HG03066 (cell line): ENCODE data around the gene RPL39L.

Experiments
- ATAC-seq: cut with Tn5 transposase; IDR thresholded peaks from one replicate; pipeline ENCODE4 v1.9.1; 2021; ENCODE audit warnings: low read depth; ENCODE audit not compliant: unreplicated experiment

RPL39L gene

DNA sequence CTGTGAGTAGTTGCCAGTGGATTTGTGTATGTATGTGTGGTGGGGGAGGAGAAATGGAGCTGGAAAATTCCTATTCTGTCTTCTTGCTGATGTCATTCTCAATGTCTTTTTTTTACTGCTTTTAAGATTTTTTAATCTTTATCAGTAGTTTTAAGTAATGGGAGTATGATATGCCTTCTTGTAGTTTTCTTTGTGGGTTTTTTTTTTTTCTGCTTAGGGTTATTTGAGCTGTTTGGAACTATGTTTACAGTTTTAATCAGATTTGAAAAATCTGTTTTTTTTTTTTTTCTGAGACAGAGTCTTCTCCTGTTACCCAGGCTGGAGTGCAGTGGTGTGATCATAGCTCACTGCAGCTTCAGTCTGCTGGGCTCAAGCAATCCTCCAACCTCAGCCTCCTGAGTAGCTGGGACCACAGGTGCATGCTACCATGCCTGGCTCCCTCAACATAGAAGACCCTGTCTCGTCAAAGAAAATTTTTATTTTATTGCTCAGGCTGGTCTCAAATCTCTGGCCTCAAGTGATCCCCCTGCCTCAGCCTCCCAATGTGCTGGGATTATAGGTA lies 37.1 kb downstream of the RPL39L start:
- no peak for ATAC-seq

DNA sequence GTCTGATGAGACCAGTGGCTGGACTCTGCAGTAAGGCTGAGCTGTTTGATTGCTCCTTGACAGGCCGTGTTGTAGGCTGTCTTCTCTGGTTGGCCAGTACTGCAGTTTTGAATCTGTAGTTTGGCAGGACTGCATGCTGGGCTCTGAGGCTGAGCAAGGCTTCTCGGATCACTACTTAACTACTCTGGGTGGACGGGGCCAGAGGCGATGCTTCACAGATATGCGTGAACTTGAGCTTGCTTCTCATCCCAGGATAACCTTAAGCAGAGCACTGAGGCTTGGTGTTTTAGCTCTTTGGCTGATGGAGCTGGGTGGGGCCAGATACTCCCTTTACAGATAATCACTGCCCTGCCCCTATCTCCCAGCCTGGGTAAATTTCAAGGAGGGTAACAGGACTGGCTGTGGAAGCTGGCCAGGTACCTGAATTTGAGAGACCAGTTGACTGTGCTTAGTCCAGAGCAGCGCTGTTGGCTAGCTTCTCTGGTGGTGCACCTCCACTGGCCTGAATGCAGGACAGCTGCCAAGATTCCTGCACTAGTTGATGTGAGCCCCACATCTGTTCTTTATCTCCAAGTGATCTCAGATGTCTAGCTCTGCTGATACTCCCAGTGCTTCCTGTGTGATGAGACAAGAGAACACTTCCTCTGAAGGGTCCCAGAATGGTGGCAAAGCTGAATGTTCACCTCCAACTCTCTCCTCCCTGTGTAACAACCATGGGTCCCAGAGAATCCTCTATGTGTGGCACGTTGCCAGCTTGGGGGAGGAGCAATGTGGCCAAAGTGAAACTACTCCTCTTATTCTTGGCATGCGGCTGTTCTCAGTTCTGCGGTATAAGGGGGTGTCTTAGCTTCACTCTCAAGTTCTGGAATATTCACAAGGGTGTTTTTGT lies 37.9 kb downstream of the RPL39L start:
- peak; percentile 57 for ATAC-seq

DNA sequence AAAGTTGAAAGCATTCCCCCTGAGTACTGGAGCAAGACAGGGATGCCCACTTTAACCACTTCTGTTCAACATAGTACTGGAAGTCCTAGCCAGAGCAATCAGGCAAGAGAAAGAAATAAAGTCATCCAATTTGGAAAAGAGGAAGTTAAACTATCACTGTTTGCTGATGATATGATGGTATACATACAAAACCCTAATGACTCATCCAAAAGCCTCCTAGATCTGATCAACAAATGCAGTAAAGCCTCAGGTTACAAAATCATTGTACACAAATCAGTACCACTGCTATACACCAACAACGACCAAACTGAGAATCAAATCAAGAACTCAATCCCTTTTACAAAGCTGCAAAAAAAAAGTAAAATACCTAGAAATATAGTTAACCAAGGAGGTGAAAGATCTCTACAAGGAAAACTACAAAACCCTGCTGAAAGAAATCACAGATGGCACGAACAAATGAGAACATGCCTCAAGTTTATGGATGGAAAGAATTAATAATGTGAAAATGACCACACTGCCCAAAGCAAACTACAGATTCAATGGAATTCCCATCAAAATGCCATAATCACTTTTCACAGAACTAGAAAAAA lies 40.3 kb downstream of the RPL39L start:
- ATAC-seq, result no peak

DNA sequence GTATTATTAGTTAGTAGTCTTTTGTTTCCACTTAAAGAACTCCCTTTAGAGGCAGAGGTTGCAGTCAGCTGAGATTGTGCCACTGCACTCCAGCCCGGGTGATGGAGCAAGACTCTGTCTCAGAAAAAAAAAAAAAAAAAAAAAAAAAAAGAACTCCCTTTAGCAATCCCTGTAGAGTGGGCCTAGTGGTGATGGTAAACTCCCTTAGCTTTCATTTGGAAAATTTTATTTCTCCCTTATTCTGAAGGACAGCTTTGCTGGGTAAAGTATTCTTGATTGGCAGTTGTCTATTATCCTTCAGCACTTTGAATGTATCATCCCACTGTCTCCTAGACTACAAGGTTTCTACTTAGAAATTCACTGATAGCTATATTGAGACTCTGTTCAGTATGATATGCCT lies 46.0 kb downstream of the RPL39L start:
- no peak for ATAC-seq

DNA sequence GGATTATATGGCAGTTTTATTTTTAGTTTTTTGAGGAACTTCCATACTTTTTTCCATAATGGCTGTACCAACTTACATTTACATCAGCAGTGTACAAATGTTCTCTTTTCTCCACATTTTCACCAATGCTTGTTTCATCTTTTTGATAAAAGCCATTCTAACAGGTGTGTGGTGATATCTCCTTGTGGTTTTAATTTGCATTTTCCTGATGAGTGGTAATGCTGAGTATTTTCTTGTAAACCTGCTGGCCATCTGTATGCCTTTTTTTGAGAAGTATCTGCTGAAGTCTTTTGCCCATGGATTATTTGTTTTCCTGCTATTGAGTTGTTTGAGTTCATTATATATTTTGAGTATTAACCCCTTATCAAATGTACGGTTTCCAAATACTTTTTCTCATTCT lies 50.6 kb downstream of the RPL39L start:
- no peak for ATAC-seq

DNA sequence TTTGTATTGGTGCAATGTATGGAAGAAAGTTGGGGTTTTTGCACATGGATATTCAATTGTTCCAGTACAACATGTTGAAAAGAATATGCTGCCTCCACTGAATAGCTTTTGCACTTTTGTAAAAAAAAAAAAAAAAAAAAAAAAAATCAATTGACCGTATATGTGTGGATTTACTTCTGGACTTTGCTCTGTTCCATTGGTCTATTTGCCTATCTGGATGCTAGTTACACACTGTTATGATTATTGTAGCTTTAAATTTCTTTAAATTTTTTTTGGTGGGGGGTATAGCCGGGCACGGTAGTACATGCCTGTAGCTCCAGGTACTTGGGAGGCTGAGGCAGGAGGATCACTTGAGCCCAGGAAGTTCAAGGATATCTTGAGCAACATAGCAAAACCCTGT lies 52.5 kb downstream of the RPL39L start:
- ATAC-seq, result no peak

DNA sequence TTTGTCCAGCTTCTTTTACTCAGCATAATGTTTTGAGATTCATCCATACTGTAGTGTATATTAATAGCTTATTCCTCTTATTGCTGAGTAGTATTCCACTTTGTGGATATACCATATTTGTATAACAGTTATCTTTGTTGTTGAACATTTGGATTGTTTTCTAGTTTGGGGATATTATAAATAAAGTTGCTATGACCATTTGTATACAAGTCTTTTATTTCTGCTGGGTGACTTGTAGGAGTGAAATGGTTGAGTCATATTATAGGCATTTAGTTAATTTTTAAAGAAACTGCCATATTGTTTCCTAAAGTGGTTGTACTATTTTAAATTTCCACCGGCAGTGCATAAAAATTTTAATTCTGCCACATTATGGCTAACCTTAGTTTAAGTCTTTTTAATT lies 53.4 kb downstream of the RPL39L start:
- ATAC-seq, result no peak

DNA sequence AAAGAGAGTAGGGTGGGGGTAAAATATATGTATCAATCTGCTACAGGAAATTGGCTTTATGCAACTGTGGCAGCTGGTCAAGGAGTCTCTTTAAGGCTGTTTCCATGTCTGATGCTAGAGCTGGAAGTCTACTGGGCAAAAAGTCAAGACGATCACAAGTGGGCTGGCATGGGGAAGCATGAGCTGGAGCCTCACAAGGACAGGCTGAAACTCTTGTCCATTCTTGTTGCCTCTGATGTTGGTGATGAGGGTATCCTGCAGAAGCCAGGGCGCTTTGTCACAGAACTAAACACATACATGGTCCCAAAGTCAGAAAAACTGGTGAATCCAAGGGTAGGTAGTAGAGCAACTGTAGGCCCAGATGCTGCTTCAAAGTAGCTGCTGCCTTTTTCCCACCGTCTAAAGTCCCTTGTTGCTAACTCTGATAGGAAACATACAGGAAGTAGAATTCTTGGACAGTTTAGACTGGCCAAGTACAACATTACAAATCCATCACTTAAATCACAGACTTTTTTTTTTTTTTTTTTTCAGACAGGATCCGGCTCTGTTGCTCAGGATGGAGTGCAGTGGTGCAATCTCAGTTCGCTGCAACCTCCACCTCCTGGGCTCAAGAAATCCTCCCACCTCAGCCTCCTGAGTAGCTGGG lies 54.2 kb downstream of the RPL39L start:
- ATAC-seq, result no peak

DNA sequence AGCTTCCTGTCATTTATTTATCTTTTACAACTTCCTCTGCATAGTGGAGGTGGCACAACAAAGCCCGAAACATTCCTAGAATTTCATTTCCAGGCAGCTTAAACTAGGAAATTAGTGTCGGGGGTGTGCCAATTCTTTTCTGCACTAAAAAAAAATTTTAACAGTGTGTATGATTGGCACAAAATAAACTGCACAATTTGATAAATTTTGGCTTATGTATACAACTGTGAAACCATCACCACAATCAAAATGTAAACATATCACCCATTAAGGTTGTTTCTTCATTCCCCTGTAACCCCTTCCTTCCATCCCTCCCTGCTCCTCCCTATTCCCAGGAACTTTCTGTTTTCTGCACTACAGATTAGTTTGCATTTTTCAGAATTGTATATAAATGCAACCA lies 54.7 kb downstream of the RPL39L start:
- ATAC-seq, result no peak

DNA sequence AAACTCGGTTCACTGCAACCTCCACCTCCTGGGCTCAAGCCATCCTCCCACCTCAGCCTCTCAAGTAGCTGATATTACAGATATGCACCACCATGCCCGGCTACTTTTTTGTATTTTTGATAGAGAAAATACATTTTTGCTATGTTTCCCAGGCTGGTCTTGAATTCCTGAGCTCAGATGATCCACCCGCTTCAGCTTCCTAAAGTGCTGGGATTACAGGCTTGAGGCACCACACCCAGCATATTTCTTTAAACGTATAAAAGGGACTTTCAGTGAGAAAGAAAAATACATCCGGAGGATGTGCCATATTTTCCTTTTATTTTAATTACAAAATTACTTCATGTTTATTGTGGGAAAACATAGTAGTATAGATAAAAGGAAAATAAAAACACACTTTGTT lies 55.2 kb downstream of the RPL39L start:
- no peak for ATAC-seq

DNA sequence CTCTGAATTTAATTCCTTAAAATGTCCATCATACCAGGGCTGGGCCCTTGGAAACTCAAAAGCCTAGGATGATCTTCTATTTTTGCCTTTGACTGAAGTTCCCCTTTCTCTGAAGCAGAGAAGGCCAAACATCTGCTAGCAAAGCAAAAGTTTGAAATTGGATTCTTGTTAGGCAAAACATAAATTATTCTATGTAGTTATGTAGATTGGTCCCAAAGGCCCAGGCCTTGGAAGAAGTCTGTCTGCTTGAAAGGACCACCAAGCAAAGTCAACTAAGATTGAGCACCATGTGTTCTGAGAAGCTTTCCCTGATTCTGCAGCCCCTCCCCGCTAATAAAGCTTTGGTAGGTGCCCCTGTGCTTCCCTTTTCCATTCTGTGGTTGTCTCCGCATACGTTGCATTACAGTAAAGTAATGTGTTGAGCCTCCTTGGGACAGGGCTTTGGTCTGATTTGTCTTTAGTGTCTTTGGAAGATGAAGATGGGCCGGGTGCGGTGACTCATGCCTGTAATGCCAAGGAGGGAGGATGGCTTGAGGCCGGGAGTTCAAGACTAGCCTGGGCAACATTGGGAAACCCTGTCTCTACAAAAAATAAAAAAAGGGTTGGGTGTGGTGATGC lies 56.4 kb downstream of the RPL39L start:
- no peak for ATAC-seq

DNA sequence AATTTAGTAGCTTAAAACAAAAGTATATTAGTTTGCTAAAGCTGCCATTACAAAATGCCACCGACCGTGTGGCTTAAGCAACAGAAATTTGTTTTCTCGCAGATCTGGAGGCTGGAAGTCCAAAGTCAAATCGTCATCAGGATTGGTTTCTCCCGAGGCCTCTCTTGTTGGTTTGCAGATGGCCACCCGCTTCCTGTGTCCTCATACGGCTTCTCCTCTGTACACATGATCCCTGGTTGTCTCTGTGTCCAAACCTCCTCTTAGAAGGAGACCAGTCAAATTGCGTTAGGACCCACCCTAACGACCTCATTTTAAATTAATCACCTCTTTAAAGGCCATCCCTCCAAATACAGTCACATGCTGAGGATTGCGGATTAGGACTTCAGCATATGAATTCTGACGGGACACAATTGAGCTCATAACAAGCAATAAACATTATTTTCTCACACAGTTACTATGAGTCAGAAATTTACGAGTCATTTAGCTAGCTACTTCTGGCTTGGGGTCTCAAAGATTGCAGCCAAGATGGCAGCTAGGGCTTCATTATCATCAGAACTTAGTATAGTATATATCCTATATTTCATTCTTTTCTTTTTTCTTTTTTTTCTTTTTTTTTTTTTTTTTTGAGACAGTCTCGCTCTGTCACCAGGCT lies 58.4 kb downstream of the RPL39L start:
- no peak for ATAC-seq

DNA sequence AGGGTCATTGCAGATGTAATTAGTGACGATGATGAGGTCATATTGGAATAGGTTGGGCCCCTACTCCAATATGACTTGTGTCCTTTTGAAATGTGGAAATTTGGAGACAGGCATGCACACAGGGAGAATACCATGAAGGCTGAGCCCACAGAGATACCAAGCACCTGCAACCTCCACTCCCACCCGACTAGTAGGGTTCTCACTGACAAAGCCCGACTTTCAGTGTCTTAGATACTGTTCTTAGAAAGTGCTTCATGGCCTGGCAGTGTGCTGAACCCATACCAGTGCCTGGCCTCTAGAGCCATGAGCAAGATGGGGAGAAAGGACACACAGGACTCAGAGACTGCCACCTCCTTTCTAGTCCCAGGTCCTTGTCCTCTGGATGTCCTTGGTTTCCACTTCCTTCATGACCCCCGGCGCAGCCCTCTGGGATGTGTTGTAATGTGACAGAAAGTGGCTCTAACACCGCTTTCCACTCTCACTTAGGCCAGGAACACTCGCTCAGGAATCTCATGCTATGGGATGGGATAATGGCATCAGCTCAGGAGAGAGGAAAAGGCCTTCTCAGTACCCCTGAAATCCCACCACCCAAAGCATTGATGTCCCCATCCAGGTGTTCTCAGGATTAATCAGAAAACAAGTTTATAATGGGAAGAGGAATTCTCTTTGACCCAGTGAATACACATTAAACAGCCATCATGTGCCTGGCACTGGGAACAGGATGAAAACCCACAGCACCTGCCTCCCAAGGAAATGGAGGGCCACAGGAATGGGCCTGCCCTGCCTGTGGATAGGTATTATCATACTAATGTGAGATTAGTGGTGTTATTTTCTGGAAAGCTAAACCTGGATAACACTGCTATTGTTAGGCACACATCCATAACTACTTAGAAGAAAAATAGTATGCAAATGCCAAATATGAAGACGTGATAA lies 59.9 kb downstream of the RPL39L start:
- no peak for ATAC-seq

DNA sequence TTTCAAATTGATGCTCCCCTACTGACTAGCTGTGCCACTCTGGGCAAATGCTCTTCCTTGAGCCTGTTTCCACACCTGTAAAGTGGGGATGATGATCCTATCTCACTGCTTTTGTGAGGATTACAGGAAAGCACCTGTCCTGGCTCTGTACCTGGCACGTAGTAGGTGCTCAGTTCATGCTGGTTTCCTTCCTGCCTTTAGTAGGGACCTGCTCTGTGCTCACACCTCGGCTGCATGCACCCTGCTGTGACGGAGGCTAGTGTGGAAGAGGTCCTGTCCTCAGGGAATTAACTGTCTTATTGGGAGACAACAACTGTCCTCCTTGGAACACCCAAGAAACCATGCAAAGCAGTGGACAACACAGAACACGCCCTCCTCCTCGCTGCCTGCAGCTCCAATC lies 61.8 kb downstream of the RPL39L start:
- ATAC-seq, result no peak

DNA sequence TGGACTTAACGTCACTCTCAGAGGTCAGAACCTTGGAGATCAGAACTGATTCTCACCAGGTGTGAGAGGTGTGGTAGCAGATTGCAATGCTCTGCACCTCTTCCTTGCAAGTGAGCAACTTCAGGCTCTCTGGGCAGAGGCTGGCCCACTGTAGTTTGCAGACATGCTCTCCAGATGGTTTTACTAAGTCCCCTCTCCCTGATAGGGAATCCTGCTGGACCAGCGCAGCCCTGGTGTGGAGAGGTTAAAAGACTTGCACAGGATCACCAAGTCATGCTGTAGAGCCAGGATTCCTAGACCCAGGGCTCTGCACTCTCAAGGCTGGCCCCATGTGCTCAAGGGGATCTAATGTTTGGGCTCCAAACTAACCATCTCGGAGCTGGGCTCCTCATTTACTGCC lies 62.2 kb downstream of the RPL39L start:
- no peak for ATAC-seq

DNA sequence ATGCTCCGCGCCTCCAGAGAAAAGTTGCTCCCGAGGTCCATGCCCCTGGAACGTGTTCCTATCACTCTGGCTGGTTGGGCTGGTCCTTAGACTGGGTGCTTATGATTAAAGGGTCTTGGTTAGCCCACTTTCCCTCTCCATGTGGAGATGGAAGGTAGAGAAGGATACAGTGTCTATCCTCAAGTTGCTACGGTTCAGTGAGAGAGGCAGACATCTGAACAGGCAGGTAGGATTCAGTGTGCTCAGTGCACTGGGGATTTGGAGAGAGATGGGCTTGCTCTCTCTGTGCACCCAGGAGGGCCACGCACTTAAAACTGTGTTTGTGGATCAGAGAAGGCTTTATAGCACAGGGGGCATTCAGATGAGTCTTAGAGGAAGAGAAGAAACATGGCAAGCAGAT lies 63.0 kb downstream of the RPL39L start:
- no peak for ATAC-seq

DNA sequence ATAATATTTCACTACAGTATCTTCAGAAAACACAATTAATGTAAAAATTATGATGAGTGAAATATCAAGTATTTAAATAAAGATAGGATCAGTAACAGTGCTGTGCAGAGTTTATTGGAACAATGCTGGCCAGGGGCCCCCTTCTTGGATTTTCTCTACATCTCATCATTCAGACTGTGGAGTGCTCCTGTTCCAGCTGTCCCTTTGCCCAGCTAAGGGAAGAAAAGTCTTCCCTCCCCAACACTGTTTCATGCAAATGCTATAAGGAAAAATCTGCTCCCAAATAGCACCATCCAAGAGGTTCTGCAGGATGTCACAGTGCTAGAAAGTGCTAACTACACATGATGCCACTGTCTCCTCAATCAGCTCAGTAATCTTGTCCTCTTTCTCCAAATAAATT lies 64.5 kb downstream of the RPL39L start:
- ATAC-seq, result no peak

DNA sequence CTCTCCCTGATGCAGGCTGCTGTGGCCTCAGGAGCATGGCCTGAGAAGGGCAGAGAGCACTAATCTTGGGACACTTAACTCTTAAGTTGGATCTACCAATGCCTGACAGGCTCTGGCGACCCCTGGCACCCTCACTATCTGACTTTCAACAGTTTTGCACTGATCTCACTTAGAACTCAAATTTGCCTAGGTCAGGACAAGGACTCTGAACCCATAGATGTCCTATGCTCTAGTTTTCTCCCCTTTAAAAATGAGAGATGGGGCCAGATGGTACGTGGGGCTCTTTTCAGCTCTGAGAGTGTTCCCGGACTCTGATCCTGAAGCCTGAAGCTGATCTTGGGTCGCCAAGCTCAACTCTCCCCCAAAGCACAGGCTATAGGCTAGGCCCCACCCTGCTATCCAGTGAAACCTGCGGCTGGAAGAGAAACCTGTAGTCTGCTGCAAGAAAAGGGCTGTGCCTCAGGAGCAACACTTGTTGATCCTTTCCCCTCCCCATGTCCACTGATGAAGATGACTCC lies 65.7 kb downstream of the RPL39L start:
- ATAC-seq, result no peak

DNA sequence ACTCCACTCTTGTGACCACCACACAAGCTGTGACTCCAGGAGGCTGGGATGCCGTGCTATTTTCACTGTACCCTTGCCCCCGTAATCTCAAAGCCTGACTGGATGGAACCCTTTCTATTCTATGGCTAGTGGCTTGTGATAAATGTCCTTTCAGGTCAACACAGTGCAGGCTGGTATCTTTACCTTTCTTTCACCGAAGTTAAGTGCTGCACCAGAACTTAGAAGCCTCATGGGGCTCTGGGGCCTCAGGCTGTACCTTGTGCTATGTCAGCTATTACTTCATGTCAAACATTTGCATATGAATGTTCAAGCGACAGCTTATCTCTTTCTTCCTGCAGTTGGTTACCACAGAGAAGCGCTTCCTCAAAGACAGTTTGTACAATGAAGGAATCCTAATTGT lies 66.8 kb downstream of the RPL39L start:
- no peak for ATAC-seq
